ENCODE measurements around the gene RDH16. TPM values are rescaled to one million over a fixed set of nuclear protein-coding genes. Genes with fewer than 3 reads are reported as not detected.

The RDH16 gene
- total and polyA plus RNA-seq, 2 donors (not counting 3 experiments of a cell fraction or from before 2014, with no cell fraction given) = 0.08 to 0.29 TPM

- no TSS peak for BruUV-seq (replicated peaks)
- Histone ChIP-seq H3K27ac (ENCODE audit: insufficient read depth, low read depth, low read length) (no peak overlapping the region), H3K9ac (replicated peaks; ENCODE audit: extremely low read depth, insufficient read depth, low read length) (no peak overlapping the region), H3K27me3 (ENCODE audit: control insufficient read depth in 2 of 2, insufficient read depth in 2 of 2, low read length in 2 of 2) (peaks cover 0 to 5% of the 10 kb centered on the region in 2 experiments), H4K20me1 (replicated peaks; ENCODE audit: control insufficient read depth, extremely low read depth, insufficient read depth, low read length) (no peaks in the 10 kb centered on the region), H3K9me1 (replicated peaks; ENCODE audit: control insufficient read depth, extremely low read depth, insufficient read depth, low read length) (no peaks in the 10 kb centered on the region), H3K79me2 (ENCODE audit: control insufficient read depth, insufficient read depth, low read length) (no peaks in the 10 kb centered on the region), H3K4me3 (replicated peaks in 1 of 3; ENCODE audit: insufficient read depth in 1 of 3, low read depth in 1 of 3, low read length in 3 of 3) (no peak overlapping the region), H3K9me3 (replicated peaks; ENCODE audit: control insufficient read depth, insufficient read depth, low read length) (no peaks in the 10 kb centered on the region), H3K4me2 (ENCODE audit: insufficient read depth, low read length) (no peak overlapping the region), H3K36me3 (ENCODE audit: control insufficient read depth in 2 of 2, extremely low read depth in 1 of 2, insufficient read depth in 2 of 2, low read length in 2 of 2) (no peaks in the 10 kb centered on the region), H3K4me1 (ENCODE audit: control insufficient read depth, extremely low read depth, insufficient read depth, low read length) (no peaks in the 10 kb centered on the region), H2AFZ (ENCODE audit: low read depth, low read length) (no peak overlapping the region)
- dilution Hi-C loops (cut with MboI; ENCODE audit: extremely low pct_ligation_motif_present, low sequenced_read_pairs) = no loop called here
- DNase-seq (ENCODE audit: low read depth, low spot score) (no peak), FAIRE-seq (no peak)
- ChIA-PET CTCF (interaction anchor here (0.9 kb wide), 1 partner anchor 155 kb away, joined by 3 read pairs; no protein-coding TSS in a partner anchor), POLR2A (no interaction called here)
- intact Hi-C loops (cut with micrococcal nuclease) = no loop called here
- TF ChIP-seq MAX (IDR thresholded peaks at IDR 0.05; ENCODE audit: insufficient read depth, insufficient read length) (no peak), FOS (IDR thresholded peaks at IDR 0.05; ENCODE audit: borderline replicate concordance, insufficient read depth, low read length) (no peak), EZH2 (IDR thresholded peaks at IDR 0.05; ENCODE audit: borderline replicate concordance, low read depth, low read length, severe bottlenecking) (no peak)
Observed at GRCh38 chr12:56914724-56915123, 42.7 kb downstream of the RDH16 start.

DNA sequence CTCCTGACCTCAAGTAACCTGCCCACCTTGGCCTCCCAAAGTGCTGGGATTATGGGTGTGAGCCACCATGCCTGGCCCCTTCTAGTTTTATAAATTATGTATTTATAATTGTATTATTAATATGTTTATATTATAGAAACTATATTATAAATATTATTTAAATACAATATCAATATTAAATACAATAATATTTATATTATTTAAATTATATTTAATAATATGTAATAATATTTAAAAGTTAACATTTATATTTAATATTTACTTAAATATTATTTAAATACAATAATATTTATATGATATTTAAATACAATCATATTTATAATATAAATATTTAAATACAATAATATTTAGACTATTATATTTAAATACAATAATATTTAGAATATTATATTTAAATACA, 43.2 kb downstream of the RDH16 start:
- H3K36me3 ChIP-seq (ENCODE audit: control insufficient read depth in 2 of 2, extremely low read depth in 1 of 2, insufficient read depth in 2 of 2, low read length in 2 of 2) = no peaks in the 10 kb centered on the region
- no peak overlapping the region for H2AFZ ChIP-seq (ENCODE audit: low read depth, low read length)
- H3K27ac ChIP-seq (ENCODE audit: insufficient read depth, low read depth, low read length) = no peak overlapping the region
- intact Hi-C loops (cut with micrococcal nuclease) (no loop called here), dilution Hi-C loops (cut with MboI; ENCODE audit: extremely low pct_ligation_motif_present, low sequenced_read_pairs) (no loop called here)
- no peaks in the 10 kb centered on the region for H4K20me1 ChIP-seq (replicated peaks; ENCODE audit: control insufficient read depth, extremely low read depth, insufficient read depth, low read length)
- ChIA-PET CTCF (no interaction called here), POLR2A (no interaction called here)
- no peaks in the 10 kb centered on the region for H3K79me2 ChIP-seq (ENCODE audit: control insufficient read depth, insufficient read depth, low read length)
- no peaks in the 10 kb centered on the region for H3K9me3 ChIP-seq (replicated peaks; ENCODE audit: control insufficient read depth, insufficient read depth, low read length)
- H3K9me1 ChIP-seq (replicated peaks; ENCODE audit: control insufficient read depth, extremely low read depth, insufficient read depth, low read length) = no peaks in the 10 kb centered on the region
- H3K27me3 ChIP-seq (ENCODE audit: control insufficient read depth in 2 of 2, insufficient read depth in 2 of 2, low read length in 2 of 2) = peaks cover 0 to 5% of the 10 kb centered on the region in 2 experiments
- no peak overlapping the region for H3K9ac ChIP-seq (replicated peaks; ENCODE audit: extremely low read depth, insufficient read depth, low read length)
- no peak for TF ChIP-seq JUN (IDR thresholded peaks at IDR 0.05; ENCODE audit: borderline replicate concordance, insufficient read depth, insufficient read length, low read depth)
- no peak for TF ChIP-seq FOS (IDR thresholded peaks at IDR 0.05; ENCODE audit: borderline replicate concordance, insufficient read depth, low read length)
- TF ChIP-seq EZH2 (IDR thresholded peaks at IDR 0.05; ENCODE audit: borderline replicate concordance, low read depth, low read length, severe bottlenecking) = no peak
- TF ChIP-seq CTCF (IDR thresholded peaks at IDR 0.05; ENCODE audit: extremely low read depth in 1 of 2, insufficient read depth in 1 of 2, low read depth in 1 of 2, low read length in 2 of 2) = no peak
- no peak for TF ChIP-seq POLR2AphosphoS5 (IDR thresholded peaks at IDR 0.05; ENCODE audit: insufficient read depth, low read depth, low read length)
- TF ChIP-seq POLR2A (IDR thresholded peaks at IDR 0.05; ENCODE audit: low read depth, low read length) = no peak
- no peak for TF ChIP-seq MAX (IDR thresholded peaks at IDR 0.05; ENCODE audit: insufficient read depth, insufficient read length)
- no peak for TF ChIP-seq MYC (IDR thresholded peaks at IDR 0.05; ENCODE audit: low read depth, low read length)
- TF ChIP-seq GATA2 (IDR thresholded peaks at IDR 0.05; ENCODE audit: insufficient read depth, insufficient read length, low read depth, low read length) = no peak
- H3K4me3 ChIP-seq (replicated peaks in 1 of 3; ENCODE audit: insufficient read depth in 1 of 3, low read depth in 1 of 3, low read length in 3 of 3) = no peak overlapping the region
- no peak for DNase-seq (ENCODE audit: low read depth, low spot score)
- H3K4me2 ChIP-seq (ENCODE audit: insufficient read depth, low read length) = no peak overlapping the region
- H3K4me1 ChIP-seq (ENCODE audit: control insufficient read depth, extremely low read depth, insufficient read depth, low read length) = no peaks in the 10 kb centered on the region
- FAIRE-seq = no peak
- BruUV-seq (replicated peaks) = no TSS peak
